HG02588 (cell line): ENCODE measurements around the gene LAPTM5.
"Not testable (repeated sequence)": the region's sequence is repeated elsewhere in the genome, so short reads cannot be mapped to it uniquely, and the experiment has no call there.

Experiments used
- ATAC-seq: cut with Tn5 transposase; IDR thresholded peaks from one replicate; pipeline ENCODE4 v1.9.1; 2021; ENCODE audit warnings: mild to moderate bottlenecking, moderate library complexity; ENCODE audit not compliant: unreplicated experiment

Gene LAPTM5

DNA sequence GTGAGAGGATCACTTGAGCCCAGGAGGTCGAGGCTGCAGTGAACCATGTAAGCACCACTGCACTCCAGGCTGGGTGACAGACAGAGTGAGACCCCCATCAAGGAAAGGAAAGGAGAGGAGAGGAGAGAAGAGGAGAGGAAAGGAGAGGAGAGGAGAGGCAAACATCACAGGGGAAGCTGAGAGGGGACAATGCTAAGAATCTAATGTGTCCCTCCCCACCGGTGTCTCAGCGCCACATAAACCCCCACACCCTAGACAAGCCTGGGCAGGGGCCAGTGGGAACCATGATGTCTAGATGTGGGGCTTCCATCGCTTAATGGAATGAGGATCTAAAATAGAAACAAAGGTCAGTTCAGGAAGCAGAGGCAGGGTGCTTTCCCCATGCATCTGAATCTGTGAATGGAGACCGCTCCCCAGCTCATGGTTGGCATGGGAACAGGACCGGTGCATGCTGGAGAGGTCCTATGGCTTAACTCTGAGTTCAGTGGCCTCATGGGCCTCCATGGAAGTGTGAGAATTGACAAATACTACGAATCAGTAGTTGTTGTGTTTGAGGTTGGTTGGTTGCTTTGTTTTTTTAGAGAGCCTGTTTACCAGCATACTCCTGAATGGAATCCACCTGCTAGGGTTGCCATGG lies 16.3 kb upstream of the LAPTM5 start:
- no peak for ATAC-seq

DNA sequence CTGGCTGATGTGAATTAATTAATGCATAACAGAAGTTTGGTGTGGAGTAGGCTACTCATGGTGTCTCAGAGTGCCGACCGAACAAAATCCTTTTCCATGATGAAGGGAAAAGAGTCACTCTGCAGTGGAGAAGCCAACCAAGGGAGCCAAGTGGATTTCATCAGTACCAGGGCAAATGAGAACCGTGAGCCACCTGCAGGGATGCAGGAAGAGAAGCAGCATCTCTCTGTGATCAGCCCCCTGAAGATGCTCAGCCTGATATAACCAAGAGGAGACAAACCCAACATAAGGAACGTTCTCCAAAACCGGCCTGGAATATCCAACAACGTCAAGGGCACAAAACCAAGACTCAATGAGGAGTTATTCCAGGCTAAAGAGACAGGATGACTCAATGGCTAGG lies 13.4 kb upstream of the LAPTM5 start:
- no peak for ATAC-seq

DNA sequence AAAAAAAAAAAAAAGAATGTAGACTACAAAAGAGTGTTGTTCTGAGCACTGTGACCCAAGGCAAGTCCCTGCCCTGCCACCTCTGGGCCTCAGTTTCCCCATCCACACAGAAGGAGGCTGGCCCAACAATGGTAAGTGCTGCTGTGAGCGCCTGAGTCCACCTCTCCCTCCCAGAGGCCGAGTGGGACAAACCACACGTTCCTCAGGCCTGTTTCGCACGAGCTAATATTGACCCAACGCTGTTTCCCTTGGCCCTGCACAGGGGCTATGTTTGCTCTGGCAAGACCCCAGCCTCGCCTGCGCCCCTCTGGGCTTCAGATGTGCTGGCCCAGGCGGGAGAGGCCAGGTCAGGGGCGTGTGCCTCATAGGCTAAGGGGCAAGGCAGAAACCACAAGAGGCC lies 12.6 kb upstream of the LAPTM5 start:
- ATAC-seq: no peak

DNA sequence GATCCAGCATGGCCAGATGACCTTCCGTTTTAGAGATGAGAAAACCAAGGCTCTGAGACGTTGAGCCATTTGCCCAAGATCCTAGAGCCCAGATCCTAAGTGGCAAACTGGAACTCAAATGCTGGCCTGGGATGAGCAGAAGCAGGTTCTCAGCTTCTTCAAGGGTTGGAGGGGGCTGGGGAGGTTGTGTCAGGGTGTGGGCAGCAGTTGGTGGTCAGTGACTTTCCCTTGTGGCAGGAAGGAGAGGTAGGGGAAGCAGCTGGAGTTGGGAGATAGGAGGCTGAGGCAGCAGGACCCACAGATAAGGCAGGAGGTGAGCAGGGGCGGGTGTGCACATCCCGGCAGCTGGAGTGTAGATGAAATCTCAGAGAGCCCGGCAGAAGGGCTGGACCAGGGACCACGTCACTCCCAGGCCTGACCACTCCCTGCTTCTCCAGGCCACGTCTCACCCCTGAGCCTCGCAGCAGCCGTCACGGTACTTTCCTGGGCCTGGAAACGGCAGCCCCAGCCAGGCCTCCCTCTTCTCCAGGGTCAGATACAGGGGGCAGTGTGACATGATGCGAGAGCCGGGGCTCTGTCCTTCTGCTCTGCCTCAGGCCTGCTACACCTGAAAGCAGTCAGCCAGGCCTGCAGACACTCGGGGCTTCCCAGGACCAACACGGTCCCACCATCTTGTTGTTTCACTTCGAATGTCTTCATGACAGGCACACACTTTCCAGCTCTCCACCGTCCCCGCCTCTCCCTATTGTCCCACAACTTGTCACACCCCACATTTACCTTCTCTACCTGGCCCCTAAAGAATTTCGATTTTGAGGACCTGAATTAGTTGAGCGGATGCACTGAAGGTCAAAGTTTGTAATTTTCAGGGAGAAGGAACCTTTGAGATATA lies 11.5 kb upstream of the LAPTM5 start:
- no peak for ATAC-seq

DNA sequence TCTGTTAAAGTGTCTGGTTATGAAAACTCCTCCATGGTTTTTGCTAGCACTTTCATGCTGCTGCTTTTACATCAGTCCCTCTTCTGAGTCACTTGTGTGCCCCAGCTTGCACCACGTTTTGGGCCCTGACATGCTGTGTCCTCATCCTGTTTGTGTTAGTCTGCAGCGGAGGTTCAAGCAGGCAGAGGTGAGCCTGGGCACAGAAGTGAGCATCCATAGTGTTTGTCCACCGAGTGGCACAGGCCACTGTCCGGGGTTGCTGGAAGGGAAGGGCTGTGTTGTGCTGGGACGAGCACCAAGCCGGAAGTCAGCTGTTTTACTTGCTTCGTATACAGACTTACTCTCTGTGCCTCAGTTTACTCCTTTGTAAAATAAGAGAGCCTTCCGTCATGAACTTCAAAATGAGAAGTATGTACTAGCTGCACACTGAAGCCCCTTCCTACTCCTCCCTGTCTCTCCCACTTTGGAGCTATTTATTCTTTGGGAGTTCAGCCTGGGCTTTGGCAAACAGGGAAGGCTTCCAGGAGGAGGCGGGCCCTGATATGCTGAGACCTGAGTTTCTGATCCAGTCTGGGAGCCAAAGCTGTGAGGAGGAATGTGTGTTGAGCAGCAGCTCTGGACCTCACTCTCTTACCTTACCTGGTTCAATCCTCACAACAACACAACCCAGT lies 10.7 kb upstream of the LAPTM5 start:
- ATAC-seq: no peak

DNA sequence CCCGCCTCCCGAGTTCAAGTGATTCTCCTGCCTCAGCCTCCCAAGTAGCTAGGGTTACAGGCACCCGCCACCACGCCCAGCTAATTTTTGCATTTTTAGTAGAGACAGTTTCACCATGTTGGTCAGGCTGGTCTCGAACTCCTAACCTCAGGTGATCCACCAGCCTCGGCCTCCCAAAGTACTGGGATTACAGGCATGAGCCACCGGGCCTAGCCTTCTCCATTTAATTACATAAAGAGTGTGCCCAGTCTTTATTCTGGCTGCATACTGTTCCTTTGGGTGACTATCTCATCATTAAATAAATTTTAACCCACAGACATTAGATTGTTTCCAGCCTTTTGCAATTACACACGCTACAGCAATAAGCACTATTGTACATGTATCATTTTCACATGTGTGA lies 9.4 kb upstream of the LAPTM5 start:
- ATAC-seq: not testable (repeated sequence)

DNA sequence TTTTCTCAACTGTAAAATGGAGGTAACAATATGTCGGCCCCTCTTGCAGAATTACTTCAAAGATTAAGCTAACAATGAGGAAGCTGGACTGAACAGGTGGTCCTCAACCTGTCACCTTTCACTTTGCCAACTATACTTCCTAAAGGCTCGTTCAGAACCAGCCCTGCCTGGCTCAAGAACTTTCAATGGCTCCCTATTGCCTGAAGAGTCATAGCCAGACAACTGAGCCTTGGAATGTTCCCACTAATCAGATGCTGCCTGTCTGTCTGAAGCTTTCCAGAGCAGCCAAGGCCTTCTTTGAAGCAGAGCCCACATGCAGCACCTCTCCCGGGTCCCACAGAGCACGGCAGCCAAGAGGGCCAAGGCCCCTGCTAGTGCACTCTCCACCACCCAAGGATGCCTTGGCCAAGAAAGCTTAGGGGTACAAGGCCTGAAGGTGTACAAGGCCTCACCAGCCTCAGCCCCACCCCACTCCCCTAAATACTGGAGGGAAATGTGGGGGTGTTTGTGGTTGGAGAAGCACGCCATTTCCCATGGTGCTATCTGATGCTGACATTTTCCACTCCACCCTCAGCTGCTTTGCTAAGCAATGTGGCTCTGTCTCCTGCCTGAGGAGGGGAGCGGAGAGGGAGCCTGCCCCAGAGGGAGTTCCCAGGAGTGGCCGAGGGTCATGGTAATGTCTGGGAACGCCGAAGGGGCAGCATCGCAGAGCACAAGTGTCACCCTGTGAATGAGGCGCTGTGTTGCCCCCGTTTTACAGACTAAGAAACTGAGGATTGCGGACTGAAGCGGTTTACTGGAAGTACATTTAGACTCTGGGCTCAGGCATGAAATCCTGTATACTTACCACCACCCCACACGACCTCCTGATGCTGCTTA lies 8.2 kb upstream of the LAPTM5 start:
- no peak for ATAC-seq

DNA sequence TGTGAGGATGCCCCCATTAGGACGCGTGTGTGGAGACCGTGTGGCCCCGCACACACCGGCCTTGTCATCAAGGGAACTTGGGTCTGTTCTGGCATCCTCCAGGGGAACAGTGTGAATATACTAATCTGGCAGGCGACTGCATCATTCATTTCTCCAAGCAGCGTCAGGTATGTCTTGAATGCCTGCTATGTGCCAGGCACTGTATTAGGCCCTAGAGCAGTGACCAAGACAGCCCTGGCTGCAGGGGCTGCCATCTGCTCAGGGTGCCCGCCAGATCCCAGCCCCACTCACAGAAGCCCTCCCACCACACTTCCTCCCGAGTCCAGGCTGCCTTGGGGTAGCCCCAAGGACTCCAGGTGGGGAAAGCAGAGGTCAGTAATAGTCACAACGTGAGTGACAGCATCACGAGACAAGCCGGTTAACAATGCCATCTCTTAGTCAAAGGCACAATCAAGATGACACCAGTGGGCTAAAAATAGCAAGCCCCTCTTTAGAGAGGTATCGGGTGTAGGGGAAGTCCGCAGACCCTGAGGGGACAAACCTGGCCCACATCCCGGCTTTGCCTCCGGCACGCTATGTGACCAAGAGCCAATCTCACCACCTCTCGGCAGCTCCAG lies 7.5 kb upstream of the LAPTM5 start:
- ATAC-seq: no peak

DNA sequence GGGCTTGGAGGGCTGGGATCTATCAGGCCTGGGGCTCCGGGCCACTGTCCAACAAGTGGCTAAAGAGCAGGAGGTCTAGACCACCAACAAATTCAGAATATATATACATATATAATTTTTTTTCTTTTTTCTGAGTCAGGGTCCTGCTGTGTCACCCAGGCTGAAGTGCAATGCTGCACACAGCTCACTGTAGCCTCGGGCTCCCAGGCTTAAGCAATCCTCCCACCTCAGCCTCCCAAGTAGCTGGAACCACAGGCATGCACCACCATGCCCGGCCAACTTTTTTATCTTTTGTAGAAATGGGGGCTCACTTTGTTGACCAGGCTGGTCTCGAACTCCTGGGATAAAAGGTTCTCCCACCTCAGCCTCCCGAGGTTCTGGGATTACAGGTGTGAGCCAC lies 6.8 kb upstream of the LAPTM5 start:
- no peak for ATAC-seq

DNA sequence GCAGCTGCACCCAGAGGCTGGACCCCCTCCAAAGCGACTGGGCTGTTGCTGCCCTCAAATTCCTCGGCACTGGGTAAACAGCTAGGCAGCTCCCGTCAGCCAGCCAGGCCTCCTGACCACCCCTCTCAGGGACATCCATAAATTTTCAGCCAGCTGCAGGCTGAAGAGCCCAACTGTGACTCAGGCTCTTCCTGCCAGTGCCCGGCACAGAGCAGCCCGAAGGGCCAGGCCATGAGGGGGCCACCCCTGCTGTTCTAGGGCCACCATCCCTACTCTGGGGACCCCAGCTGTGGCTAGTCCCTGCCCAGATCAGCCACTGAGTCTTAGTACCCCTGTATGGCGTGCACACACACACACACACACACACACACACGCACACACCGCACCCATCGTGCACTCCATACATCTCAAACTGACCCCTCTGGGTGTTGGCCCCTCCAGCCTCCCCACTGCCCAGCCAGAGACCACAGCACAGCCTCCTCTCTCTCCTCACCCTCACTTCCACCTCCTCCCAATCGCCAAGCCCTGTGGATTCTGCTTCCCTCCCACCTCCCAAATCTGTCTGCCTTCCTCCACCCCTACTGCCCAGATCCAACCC lies 6.2 kb upstream of the LAPTM5 start:
- ATAC-seq: no peak

DNA sequence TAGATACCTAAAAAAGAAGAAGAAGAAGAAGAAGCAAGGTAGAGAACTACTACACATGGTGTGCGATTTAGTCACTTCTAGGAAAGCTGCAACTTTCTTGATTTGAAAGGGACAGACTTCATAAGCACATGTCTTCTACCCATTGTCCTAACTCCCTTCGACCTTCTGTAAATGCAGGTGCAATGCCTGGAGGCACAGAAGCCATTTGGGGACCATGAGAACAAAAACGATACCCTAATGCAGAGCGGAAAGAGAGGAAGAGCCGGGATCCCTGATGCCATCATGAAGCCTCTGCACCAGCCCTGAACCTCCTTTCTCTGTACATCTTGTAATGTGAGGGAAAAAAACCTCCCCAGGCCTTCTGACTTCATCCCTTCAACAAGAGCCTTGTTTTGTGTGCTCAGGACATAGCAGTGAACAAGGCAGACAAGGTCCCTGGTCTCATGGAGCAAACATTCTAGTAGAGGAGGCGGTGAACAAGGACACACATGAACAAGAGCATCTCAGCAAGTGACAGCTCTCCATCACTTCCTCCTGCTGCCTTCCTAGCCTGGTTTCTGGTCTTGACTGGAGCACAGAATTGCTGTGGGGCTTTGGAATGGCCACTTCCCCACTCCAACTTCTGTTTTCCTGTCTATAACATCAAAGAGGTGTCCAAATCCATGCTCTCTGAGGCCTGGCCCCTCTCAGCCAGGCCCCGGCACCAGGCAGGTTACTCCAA lies 5.5 kb upstream of the LAPTM5 start:
- no peak for ATAC-seq

DNA sequence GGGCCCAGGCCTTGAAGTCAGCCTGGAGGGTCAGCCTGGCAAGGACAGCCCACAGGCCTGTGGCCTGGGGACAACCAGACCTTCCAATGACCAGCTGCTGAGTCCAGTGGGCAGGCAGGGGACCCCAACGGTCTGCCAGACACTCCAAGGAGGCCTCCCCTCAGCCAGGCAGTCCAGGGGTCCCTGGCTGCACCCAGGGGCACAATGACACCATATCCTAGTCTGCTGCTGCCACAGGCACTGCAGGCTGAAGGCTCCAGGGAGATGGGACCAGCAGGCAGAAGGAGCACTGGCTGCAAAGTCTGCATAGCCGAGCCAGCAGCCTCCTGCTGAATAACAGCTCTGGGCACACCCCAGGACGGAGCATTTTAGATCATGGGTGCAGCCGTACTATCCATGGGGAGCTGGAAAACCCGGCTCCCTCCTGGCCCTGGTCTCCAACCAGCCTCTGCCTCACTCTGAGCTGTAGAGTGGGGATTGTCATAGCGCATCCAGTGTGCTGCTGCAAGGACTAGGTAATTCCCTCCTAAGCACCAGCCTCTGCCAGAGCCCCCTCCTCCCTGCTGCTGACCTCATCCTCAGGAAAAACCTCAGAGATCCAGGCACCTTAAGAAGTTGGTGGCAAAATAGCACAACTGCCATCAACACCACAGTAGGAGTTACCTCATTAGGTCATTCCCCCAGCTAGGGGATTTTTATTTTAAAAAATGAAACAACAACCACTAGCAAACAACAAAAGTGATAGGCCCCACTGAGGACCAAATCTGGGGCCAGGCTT lies 4.8 kb upstream of the LAPTM5 start:
- no peak for ATAC-seq

DNA sequence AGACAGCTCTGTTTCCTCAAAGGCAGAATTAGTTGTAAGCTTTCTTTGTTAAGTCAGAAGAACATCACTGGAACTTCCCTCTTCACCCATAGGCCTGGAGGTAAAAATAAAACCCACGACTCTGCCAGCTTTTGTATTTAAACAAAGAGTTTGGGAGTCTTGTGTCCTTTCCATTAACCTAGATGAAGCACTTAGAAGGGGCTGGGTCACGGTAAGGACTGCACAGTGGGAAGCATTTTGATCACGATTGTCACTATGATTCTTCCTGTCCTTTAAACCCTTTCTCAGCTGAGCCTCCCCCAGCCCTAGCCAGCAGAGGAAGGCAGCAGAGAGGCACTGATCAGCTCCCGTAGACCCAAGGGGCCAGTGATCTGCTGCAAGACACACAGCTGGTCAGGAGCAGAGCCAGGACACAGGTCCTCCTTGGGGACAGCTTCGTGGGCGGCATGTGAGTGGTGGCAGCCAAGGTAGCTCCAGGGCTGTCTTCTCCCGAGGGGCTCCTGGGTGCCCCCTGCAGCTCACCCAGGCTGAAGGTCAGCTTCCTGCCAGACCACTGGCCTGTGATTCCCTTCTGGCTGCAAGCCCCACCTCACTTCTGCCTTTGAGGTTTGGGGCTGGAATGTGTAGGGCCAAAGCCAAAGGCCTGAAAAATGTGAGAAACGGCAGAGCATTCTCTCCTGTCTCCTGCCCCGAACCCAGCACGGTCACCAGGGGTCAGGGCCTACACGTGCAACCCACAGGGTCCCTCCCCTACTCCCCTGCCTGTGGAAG lies 4.0 kb upstream of the LAPTM5 start:
- no peak for ATAC-seq

DNA sequence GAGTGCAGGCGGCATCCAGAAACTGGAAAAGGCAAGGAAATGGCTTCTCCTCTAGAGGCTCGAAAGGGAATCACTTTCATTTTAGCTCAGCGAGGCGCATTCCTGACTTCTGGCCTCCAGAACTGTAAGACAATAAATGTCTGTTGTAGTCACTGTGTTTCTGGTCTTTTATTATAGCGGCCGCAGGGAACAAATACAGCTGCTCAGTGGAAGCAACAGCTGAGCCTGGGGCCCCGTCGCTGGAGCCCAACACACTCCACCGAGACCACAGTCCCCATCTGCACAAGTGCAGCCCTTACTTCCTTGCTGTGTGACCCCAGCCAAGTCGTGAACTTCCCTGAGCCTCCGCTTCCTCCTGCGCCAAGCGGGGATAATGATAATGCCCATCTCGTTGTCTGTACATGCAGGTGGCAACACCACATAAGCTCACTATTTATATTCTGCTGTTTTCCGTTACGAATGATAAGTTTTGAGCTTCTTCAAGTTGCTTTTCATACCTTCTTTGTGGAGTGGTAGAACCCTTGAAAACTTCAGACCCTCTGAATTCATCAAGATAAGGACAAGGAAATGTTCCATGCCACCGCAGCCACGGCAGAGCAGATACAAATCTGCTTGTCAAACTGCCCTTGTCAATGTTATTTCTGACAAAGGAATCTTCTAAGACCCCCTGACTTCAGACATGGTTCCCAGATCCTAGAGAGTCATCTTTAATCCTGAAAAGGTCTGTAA lies 3.2 kb upstream of the LAPTM5 start:
- no peak for ATAC-seq

DNA sequence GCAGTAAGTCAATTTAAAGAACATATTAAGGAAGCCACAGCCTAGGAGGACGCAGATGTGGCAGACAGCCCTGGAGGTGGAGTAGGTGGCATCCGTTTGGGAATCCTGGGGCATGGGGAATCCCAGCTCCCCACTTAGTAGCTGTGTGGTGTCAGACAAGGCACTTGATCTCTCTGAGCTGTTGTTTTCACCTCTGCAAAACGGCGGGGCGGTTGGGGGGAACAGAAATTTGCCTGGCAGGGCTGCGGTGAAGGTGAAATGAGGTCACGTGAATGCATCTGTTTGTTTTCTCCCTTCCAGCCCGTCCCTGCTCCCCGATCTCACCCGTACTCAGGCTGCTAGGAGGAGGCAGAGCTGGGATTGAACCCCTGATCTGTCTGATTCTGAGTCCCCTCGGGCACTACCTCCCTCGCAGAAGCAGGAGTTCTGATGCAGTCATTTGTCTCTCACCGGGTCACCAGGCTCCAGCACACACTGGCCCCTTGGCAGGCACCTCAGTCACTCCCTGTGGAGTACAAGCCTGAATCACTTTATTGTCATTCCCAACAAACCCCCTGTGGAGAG lies 2.2 kb upstream of the LAPTM5 start:
- ATAC-seq: no peak

DNA sequence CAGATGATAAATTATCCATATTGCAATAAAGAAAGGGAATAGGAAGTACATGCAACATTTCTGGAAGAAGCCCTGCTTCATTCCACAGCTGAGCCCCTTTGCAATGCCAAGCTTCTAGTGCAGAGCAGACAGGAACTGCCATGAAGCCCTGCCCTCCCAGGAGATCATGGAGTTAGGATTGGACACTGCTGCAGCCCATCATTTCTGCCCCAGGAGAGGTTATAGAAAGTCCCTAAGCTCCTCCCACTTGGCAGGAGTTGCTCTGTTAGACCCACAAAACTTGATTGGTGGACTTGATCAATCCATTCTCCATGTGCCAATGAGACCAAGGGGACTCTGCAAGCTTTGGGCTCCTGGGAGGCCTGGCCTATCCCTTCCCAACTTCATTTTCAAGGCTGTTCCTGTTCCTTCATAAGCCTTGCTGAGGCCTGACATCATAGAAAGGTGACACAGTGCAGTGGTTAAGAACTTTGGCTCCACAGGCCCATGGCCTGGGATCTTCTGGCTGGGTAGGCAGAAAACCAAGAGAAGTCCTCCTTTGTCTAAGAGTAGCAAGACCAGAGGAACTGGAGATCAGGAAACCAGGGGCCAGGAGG lies 1.3 kb upstream of the LAPTM5 start:
- no peak for ATAC-seq
